NB4 (cell line): Measurements from ENCODE around the gene CLVS2.

Source experiments
- DNase-seq: peaks from one replicate; pipeline ENCODE4 v3.0.0; 2010; ENCODE audit warnings: low read depth
- H3K4me3 ChIP-seq: one replicate; pipeline ENCODE4 v1.5.1; 2011; ENCODE audit warnings: mild to moderate bottlenecking, low read depth, low read length, moderate library complexity
- MYC ChIP-seq: IDR thresholded peaks from 2 replicates; pipeline ENCODE4 v1.6.1; 2011; ENCODE audit warnings: low read depth, low read length
- POLR2A ChIP-seq: IDR thresholded peaks from 2 replicates; pipeline ENCODE4 v1.6.1; 2011; ENCODE audit warnings: mild to moderate bottlenecking; ENCODE audit not compliant: insufficient read length; ENCODE audit errors: extremely low read depth
- TF ChIP-seq, protein P1 (sequence below): IDR thresholded peaks from 2 replicates; pipeline ENCODE4 v1.6.1; 2011; ENCODE audit warnings: low read depth, low read length
- TF ChIP-seq, protein P2 (sequence below): IDR thresholded peaks from one replicate; pipeline ENCODE4 v1.5.1; 2012; ENCODE audit warnings: low read depth, low read length

Gene CLVS2

DNA sequence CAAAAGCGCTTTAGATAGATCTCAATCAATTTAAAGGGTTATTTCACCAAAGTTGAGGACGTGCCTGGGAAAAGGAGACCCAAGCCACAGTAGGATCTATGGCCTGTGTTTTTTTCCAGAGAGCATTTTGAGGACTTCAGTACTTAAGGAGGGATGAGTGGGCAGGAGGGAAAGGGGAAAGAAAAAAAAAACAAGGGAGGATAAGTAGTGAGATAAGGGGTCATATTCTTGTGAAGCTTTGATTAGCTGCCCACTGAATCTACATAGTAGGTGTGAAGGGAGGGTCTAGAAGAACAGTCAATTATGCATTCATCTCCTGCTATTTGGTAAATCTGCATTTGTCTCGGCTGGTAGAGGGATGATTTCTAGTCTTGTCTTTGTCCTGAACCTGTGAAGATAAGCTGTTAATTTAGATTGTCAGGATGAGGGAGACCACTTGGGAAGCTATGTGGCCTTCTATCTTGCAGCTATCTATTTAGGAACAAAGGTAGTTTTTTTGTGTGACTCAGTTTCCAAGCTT lies 48.4 kb downstream of the CLVS2 start:
- no peak overlapping the region for H3K4me3 ChIP-seq
- no peak for DNase-seq
- TF ChIP-seq MYC (no peak), POLR2A (no peak)
- TF ChIP-seq, protein P1, sequence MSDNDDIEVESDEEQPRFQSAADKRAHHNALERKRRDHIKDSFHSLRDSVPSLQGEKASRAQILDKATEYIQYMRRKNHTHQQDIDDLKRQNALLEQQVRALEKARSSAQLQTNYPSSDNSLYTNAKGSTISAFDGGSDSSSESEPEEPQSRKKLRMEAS: no peak
- TF ChIP-seq, protein P2, sequence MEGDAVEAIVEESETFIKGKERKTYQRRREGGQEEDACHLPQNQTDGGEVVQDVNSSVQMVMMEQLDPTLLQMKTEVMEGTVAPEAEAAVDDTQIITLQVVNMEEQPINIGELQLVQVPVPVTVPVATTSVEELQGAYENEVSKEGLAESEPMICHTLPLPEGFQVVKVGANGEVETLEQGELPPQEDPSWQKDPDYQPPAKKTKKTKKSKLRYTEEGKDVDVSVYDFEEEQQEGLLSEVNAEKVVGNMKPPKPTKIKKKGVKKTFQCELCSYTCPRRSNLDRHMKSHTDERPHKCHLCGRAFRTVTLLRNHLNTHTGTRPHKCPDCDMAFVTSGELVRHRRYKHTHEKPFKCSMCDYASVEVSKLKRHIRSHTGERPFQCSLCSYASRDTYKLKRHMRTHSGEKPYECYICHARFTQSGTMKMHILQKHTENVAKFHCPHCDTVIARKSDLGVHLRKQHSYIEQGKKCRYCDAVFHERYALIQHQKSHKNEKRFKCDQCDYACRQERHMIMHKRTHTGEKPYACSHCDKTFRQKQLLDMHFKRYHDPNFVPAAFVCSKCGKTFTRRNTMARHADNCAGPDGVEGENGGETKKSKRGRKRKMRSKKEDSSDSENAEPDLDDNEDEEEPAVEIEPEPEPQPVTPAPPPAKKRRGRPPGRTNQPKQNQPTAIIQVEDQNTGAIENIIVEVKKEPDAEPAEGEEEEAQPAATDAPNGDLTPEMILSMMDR: no peak

DNA sequence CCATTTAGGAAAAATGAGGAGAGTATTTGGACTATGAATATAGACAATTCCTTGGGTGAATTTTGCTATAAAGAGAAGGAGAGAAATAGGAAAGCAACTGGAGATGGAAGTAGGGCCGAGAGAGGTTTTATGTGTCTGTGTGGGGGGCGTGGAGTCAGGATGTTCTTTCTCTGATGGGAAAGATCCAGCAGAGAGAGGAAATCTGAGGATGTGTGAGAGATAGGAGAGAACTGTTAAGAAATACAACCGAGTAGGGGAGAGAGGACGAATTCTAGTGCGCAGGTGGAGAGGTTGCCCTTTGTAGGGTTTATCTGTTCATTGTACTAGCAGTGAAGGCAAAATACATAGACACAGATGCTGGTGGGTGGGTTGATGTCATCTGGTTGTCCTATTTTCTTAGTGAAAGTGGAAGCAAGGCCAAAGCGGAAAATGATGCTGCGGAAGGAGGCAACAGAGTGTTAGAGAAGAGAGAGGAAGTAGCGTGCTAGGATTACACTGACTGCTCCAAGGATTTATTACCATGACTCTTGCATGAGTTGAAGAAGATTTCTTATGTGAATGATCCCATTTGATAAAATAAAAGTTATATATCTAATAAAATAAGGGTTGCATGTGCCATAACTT lies 57.7 kb downstream of the CLVS2 start:
- TF ChIP-seq, protein P1: no peak
- no peak for TF ChIP-seq MYC
- no peak for TF ChIP-seq POLR2A
- TF ChIP-seq, protein P2: no peak
- DNase-seq: no peak
- H3K4me3 ChIP-seq: no peak overlapping the region

DNA sequence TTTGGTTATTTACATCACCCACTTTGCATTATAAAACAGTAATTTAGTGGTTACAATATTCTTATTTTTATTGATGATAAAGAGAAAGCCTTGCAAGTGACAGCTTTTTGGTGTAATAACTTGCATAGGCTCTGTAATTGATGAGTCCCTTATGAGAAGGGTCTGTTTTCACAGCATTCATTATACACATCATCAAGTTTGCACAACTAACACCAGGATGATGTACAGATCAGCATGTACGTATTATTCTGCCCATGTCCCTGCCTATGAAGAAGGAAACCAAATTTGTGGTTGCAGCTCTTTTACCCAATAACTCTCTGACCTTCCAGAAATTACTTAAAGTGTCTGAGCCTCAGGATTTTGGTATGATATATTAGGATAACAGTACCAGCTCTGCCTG lies 59.2 kb downstream of the CLVS2 start:
- DNase-seq: no peak
- TF ChIP-seq, protein P1: no peak
- no peak for TF ChIP-seq MYC
- TF ChIP-seq POLR2A: no peak
- TF ChIP-seq, protein P2: no peak

DNA sequence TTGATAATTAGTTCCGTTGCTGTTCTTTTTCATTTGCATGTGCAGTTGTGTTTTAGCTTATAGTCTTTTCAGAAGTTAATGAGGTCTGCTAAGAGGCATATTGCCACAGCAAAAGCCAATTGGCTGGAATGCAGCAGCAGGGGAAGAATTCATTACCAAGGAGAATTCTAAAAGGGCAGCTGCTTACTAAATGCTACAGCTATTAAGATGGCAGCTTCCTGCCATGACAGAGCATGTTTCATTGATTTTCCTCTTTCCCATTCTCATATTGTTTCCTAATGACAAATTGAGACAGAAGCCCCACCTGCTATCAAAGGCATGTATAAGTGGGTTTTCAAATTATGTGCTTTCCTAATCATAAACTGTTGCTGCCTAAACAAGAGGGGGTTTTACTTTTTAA lies 66.6 kb downstream of the CLVS2 start:
- no peak for DNase-seq
- no peak for TF ChIP-seq POLR2A
- no peak for TF ChIP-seq MYC
- TF ChIP-seq, protein P2: no peak
- TF ChIP-seq, protein P1: no peak
- no peak overlapping the region for H3K4me3 ChIP-seq

More for the DNA sequence above, 59.2 kb downstream of the CLVS2 start:
- H3K4me3 ChIP-seq: no peak overlapping the region

DNA sequence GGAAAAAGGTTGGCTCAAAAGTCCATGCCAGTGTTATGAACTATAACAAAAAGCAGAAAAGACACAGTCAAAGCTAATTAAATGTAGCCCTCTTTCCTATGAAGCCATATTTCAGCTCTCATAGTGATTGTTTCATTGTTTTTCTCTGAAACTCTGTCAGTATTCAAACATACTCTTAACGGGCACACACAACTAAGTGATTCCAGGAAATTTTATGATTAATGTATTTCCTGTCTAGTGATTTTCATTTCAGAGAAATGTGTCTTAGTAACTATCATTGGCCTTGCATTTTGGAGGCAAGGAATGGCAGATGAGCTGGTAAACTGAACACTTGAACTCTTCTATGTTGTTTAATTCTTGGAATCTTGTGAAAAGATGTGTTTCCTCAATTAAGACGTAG lies 68.0 kb downstream of the CLVS2 start:
- TF ChIP-seq, protein P2: no peak
- TF ChIP-seq, protein P1: no peak
- TF ChIP-seq POLR2A: no peak
- TF ChIP-seq MYC: no peak
- no peak for DNase-seq
- H3K4me3 ChIP-seq: no peak overlapping the region
